ENCODE results near the gene CYB5RL. TPM values are rescaled to one million over a fixed set of nuclear protein-coding genes. Genes with fewer than 3 reads are reported as not detected.

The CYB5RL gene
- total and polyA plus RNA-seq, 2 donors (not counting 3 experiments of a cell fraction or from before 2014, with no cell fraction given) = 5.8 to 8.6 TPM

GRCh38 chr1:54227091-54227602 is 27.3 kb upstream of the CYB5RL start:
- no TSS peak for BruUV-seq (replicated peaks)
- no peak overlapping the region for H3K27ac ChIP-seq (ENCODE audit: insufficient read depth, low read depth, low read length)
- FAIRE-seq = no peak
- no peaks in the 10 kb centered on the region for H3K4me1 ChIP-seq (ENCODE audit: control insufficient read depth, extremely low read depth, insufficient read depth, low read length)
- ChIA-PET CTCF (interaction anchor here (0.9 to 2.2 kb wide), 2 partner anchors 13 to 263 kb away, joined by 3 to 6 read pairs; no protein-coding TSS in a partner anchor), POLR2A (no interaction called here)
- H3K4me3 ChIP-seq (replicated peaks in 1 of 3; ENCODE audit: insufficient read depth in 1 of 3, low read depth in 1 of 3, low read length in 3 of 3) = no peak overlapping the region
- TF ChIP-seq MAX (IDR thresholded peaks at IDR 0.05; ENCODE audit: insufficient read depth, insufficient read length) (no peak), GATA2 (IDR thresholded peaks at IDR 0.05; ENCODE audit: insufficient read depth, insufficient read length, low read depth, low read length) (no peak), EZH2 (IDR thresholded peaks at IDR 0.05; ENCODE audit: borderline replicate concordance, low read depth, low read length, severe bottlenecking) (no peak), JUN (IDR thresholded peaks at IDR 0.05; ENCODE audit: borderline replicate concordance, insufficient read depth, insufficient read length, low read depth) (no peak)
- intact Hi-C loops (cut with micrococcal nuclease) (no loop called here), dilution Hi-C loops (cut with MboI; ENCODE audit: extremely low pct_ligation_motif_present, low sequenced_read_pairs) (no loop called here)
- no peak overlapping the region for H2AFZ ChIP-seq (ENCODE audit: low read depth, low read length)
- no peaks in the 10 kb centered on the region for H4K20me1 ChIP-seq (replicated peaks; ENCODE audit: control insufficient read depth, extremely low read depth, insufficient read depth, low read length)
- no peak overlapping the region for H3K9ac ChIP-seq (replicated peaks; ENCODE audit: extremely low read depth, insufficient read depth, low read length)
- no peaks in the 10 kb centered on the region for H3K9me1 ChIP-seq (replicated peaks; ENCODE audit: control insufficient read depth, extremely low read depth, insufficient read depth, low read length)
- DNase-seq (ENCODE audit: low read depth, low spot score) = no peak
- H3K4me2 ChIP-seq (ENCODE audit: insufficient read depth, low read length) = no peak overlapping the region
- no peaks in the 10 kb centered on the region for H3K27me3 ChIP-seq (ENCODE audit: control insufficient read depth in 2 of 2, insufficient read depth in 2 of 2, low read length in 2 of 2)
- H3K9me3 ChIP-seq (replicated peaks; ENCODE audit: control insufficient read depth, insufficient read depth, low read length) = no peaks in the 10 kb centered on the region
- H3K36me3 ChIP-seq (ENCODE audit: control insufficient read depth in 2 of 2, extremely low read depth in 1 of 2, insufficient read depth in 2 of 2, low read length in 2 of 2) = peaks cover 3 to 8% of the 10 kb centered on the region in 2 experiments
- H3K79me2 ChIP-seq (ENCODE audit: control insufficient read depth, insufficient read depth, low read length) = no peaks in the 10 kb centered on the region

GRCh38 chr1:54225986-54226559 is 26.2 kb upstream of the CYB5RL start:
- DNase-seq (ENCODE audit: low read depth, low spot score) (no peak), FAIRE-seq (no peak)
- intact Hi-C loops (cut with micrococcal nuclease) = no loop called here
- Histone ChIP-seq H3K79me2 (ENCODE audit: control insufficient read depth, insufficient read depth, low read length) (no peaks in the 10 kb centered on the region), H3K36me3 (ENCODE audit: control insufficient read depth in 2 of 2, extremely low read depth in 1 of 2, insufficient read depth in 2 of 2, low read length in 2 of 2) (peaks cover 3 to 10% of the 10 kb centered on the region in 2 experiments), H4K20me1 (replicated peaks; ENCODE audit: control insufficient read depth, extremely low read depth, insufficient read depth, low read length) (no peaks in the 10 kb centered on the region), H3K9me3 (replicated peaks; ENCODE audit: control insufficient read depth, insufficient read depth, low read length) (no peaks in the 10 kb centered on the region), H3K9me1 (replicated peaks; ENCODE audit: control insufficient read depth, extremely low read depth, insufficient read depth, low read length) (no peaks in the 10 kb centered on the region), H3K9ac (replicated peaks; ENCODE audit: extremely low read depth, insufficient read depth, low read length) (no peak overlapping the region), H3K4me1 (ENCODE audit: control insufficient read depth, extremely low read depth, insufficient read depth, low read length) (no peaks in the 10 kb centered on the region), H3K27me3 (ENCODE audit: control insufficient read depth in 2 of 2, insufficient read depth in 2 of 2, low read length in 2 of 2) (no peaks in the 10 kb centered on the region), H2AFZ (ENCODE audit: low read depth, low read length) (no peak overlapping the region), H3K27ac (ENCODE audit: insufficient read depth, low read depth, low read length) (no peak overlapping the region), H3K4me2 (ENCODE audit: insufficient read depth, low read length) (no peak overlapping the region), H3K4me3 (replicated peaks in 1 of 3; ENCODE audit: insufficient read depth in 1 of 3, low read depth in 1 of 3, low read length in 3 of 3) (no peak overlapping the region)
- ChIA-PET POLR2A (interaction anchor here (0.6 kb wide), 1 partner anchor 158 kb away, joined by 3 read pairs; no protein-coding TSS in a partner anchor), CTCF (interaction anchor here (2.2 kb wide), 1 partner anchor 264 kb away, joined by 6 read pairs; no protein-coding TSS in a partner anchor)
- dilution Hi-C loops (cut with MboI; ENCODE audit: extremely low pct_ligation_motif_present, low sequenced_read_pairs) = no loop called here
- no TSS peak for BruUV-seq (replicated peaks)
- TF ChIP-seq MYC (IDR thresholded peaks at IDR 0.05; ENCODE audit: low read depth, low read length) (no peak), CTCF (IDR thresholded peaks at IDR 0.05; ENCODE audit: extremely low read depth in 1 of 2, insufficient read depth in 1 of 2, low read depth in 1 of 2, low read length in 2 of 2) (no peak), FOS (IDR thresholded peaks at IDR 0.05; ENCODE audit: borderline replicate concordance, insufficient read depth, low read length) (no peak), EZH2 (IDR thresholded peaks at IDR 0.05; ENCODE audit: borderline replicate concordance, low read depth, low read length, severe bottlenecking) (no peak), MAX (IDR thresholded peaks at IDR 0.05; ENCODE audit: insufficient read depth, insufficient read length) (no peak), JUN (IDR thresholded peaks at IDR 0.05; ENCODE audit: borderline replicate concordance, insufficient read depth, insufficient read length, low read depth) (no peak), POLR2A (IDR thresholded peaks at IDR 0.05; ENCODE audit: low read depth, low read length) (no peak), GATA2 (IDR thresholded peaks at IDR 0.05; ENCODE audit: insufficient read depth, insufficient read length, low read depth, low read length) (no peak), POLR2AphosphoS5 (IDR thresholded peaks at IDR 0.05; ENCODE audit: insufficient read depth, low read depth, low read length) (no peak)

All from endothelial cell of umbilical vein (primary cell).